ENCODE results near the gene BARX1. TPM values are rescaled to one million over a fixed set of nuclear protein-coding genes. Genes with fewer than 3 reads are reported as not detected.

The BARX1 gene
- total and polyA plus RNA-seq, 2 experiments from 2014 or later: not detected

DNA sequence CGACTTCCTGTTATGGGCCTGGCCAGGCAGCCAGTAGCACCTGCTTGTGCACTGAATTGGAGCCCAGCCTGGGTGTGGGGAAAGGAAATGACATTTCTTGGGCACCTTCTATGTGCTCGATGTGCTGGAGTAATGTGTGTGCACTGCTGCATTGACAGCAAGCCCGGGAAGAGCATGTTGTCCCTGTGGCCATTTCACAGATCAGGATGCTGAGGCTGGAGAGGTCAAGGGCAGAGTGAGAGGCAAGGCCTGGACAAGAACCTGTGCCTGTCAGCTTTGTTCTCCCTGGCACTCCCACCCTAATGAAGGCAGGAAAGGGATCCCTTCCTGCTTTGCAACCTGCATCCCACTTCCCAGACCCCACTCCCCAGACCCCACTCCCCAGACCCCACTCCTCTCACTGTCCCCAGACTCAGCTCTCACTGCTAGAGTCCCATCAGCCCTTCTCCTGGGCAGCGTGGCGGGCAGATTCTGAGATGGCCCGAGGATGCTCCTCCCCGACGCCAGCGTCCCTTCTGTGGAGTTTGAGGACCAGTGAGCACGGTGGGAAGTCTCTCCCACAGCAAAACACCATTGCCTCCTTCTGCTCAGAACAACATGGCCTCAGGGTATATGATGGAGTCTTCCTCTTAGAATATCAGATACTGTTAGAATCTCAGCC lies 49.6 kb downstream of the BARX1 start:
- Histone ChIP-seq H3K27me3 (replicated peaks; ENCODE audit: insufficient read depth) (no peaks in the 10 kb centered on the region), H4K20me1 (ENCODE audit: insufficient read depth) (no peaks in the 10 kb centered on the region), H3K9me2 (ENCODE audit: insufficient read depth) (no peaks in the 10 kb centered on the region), H3K4me2 (ENCODE audit: unreplicated experiment) (no peak overlapping the region), H3K9ac (no peak overlapping the region), H3F3A (ENCODE audit: insufficient read depth) (no peaks in the 10 kb centered on the region), H3K36me3 (ENCODE audit: low read depth) (no peaks in the 10 kb centered on the region), H3K9me3 (ENCODE audit: low read depth) (no peaks in the 10 kb centered on the region), H3K27ac (no peak overlapping the region), H3K4me3 (no peak overlapping the region), H3K4me1 (ENCODE audit: insufficient read depth) (no peaks in the 10 kb centered on the region), H3K79me2 (ENCODE audit: insufficient read depth) (no peaks in the 10 kb centered on the region), H2AFZ (no peak overlapping the region)
- in situ Hi-C loops (cut with MboI): no loop called here
- TF ChIP-seq EZH2phosphoT487 (IDR thresholded peaks at IDR 0.05; ENCODE audit: insufficient read depth, low read depth) (no peak), EZH2 (IDR thresholded peaks at IDR 0.05; ENCODE audit: insufficient read depth, poor library complexity, severe bottlenecking) (no peak)
- WGBS, 2 experiments (ENCODE audit: low coverage in 1 of 2, low lambda C conversion rate in 2 of 2, missing lambda C conversion rate in 2 of 2): 56 to 64% methylated on average over 10 of the region's 10 CpGs
- no peak for DNase-seq

DNA sequence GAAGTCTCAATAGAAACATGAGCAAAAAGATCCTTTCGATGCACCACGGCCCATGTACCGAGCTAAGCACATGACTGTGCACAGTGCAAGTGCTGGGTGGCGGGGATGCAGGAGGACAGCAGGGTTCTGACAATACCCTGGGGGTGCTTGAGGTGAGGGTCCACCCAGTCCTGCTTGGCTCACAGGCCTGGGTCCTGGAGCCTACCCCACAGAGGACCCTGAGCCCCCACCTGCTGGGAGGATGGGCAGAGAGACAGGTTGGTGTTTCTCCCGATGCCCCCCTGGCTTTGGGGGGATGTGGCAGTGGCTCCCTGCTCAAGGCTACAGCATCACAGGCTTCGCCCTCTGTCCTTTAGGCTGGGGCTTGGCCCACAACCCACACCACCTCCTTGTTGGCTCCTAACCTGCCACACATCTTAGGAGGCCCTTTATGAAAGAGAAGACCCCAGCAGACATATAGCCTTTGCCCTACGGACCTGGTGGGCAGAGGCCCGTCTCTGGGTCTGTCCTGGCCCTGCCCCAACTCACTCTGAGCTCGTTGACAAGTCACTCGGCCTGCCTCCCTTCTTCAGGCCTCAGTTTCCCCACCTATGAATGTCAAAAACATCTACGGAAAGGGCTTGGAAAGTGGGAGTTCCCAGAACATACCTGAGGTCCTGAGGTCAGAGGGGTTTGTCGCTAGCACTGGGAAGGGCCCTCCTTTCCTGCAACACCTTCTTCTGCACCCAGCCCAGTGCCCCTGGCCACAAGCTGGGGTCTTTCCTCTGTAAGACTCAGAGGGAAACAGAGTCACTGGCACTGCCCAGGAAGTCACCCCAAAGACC lies 50.3 kb downstream of the BARX1 start:
- Histone ChIP-seq H4K20me1 (ENCODE audit: insufficient read depth) (no peaks in the 10 kb centered on the region), H3F3A (ENCODE audit: insufficient read depth) (no peaks in the 10 kb centered on the region), H3K4me3 (no peak overlapping the region), H3K4me1 (ENCODE audit: insufficient read depth) (no peaks in the 10 kb centered on the region), H3K9me3 (ENCODE audit: low read depth) (no peaks in the 10 kb centered on the region), H2AFZ (no peak overlapping the region), H3K9ac (no peak overlapping the region), H3K4me2 (ENCODE audit: unreplicated experiment) (no peak overlapping the region), H3K27me3 (replicated peaks; ENCODE audit: insufficient read depth) (no peaks in the 10 kb centered on the region), H3K9me2 (ENCODE audit: insufficient read depth) (no peaks in the 10 kb centered on the region), H3K27ac (no peak overlapping the region), H3K36me3 (ENCODE audit: low read depth) (no peaks in the 10 kb centered on the region), H3K79me2 (ENCODE audit: insufficient read depth) (no peaks in the 10 kb centered on the region)
- no peak for TF ChIP-seq EZH2phosphoT487 (IDR thresholded peaks at IDR 0.05; ENCODE audit: insufficient read depth, low read depth)
- no peak for TF ChIP-seq EZH2 (IDR thresholded peaks at IDR 0.05; ENCODE audit: insufficient read depth, poor library complexity, severe bottlenecking)
- in situ Hi-C loops (cut with MboI): no loop called here
- 34 to 42% methylated on average over 12 of the region's 12 CpGs for WGBS, 2 experiments (ENCODE audit: low coverage in 1 of 2, low lambda C conversion rate in 2 of 2, missing lambda C conversion rate in 2 of 2)
- DNase-seq: no peak

DNA sequence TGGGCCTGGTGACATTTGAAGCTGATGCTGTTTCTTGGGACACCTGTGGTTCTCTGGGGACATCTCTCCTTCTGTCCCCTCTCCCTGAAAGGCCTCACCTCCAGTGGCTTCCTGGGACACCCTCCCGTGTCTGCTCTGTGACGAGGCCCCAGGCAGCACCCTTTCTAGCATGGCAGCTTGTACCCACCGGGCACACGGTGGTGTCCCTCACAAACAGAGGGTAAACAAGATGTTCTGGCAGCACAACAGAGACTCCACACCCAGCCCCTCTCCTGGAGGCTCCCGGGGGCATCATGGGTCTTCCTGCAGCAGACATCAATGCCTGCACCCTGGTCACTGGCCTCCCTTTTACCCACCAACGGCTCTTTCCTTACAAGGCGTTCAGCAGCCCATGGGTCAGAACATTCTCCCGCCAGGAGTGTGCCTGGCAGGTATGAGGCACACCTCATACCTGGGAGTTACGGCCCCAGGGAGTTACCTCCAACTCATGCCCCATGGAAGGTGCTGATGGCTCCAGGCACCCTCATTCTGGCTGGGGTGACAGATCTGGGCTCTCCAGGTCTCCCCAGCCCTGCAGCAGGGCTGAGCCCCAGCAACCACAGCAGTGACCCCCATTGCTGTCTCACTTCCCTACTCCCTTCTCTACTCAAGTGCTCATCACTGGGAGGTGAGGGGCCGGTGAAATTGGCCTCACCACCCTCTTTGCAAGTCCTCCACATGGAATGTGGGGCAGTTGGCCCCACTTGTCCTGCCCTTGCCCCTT lies 51.1 kb downstream of the BARX1 start:
- no peak overlapping the region for H3K4me3 ChIP-seq
- H4K20me1 ChIP-seq (ENCODE audit: insufficient read depth): no peaks in the 10 kb centered on the region
- H3K36me3 ChIP-seq (ENCODE audit: low read depth): no peaks in the 10 kb centered on the region
- H3K27ac ChIP-seq: no peak overlapping the region
- no peak for TF ChIP-seq EZH2phosphoT487 (IDR thresholded peaks at IDR 0.05; ENCODE audit: insufficient read depth, low read depth)
- no peak for TF ChIP-seq EZH2 (IDR thresholded peaks at IDR 0.05; ENCODE audit: insufficient read depth, poor library complexity, severe bottlenecking)
- H3K9me3 ChIP-seq (ENCODE audit: low read depth): no peaks in the 10 kb centered on the region
- H2AFZ ChIP-seq: no peak overlapping the region
- H3F3A ChIP-seq (ENCODE audit: insufficient read depth): no peaks in the 10 kb centered on the region
- 21 to 26% methylated on average over 10 of the region's 10 CpGs for WGBS, 2 experiments (ENCODE audit: low coverage in 1 of 2, low lambda C conversion rate in 2 of 2, missing lambda C conversion rate in 2 of 2)
- H3K9ac ChIP-seq: no peak overlapping the region
- DNase-seq: no peak
- H3K79me2 ChIP-seq (ENCODE audit: insufficient read depth): no peaks in the 10 kb centered on the region
- no peaks in the 10 kb centered on the region for H3K27me3 ChIP-seq (replicated peaks; ENCODE audit: insufficient read depth)
- in situ Hi-C loops (cut with MboI): no loop called here
- H3K4me1 ChIP-seq (ENCODE audit: insufficient read depth): no peaks in the 10 kb centered on the region
- no peak overlapping the region for H3K4me2 ChIP-seq (ENCODE audit: unreplicated experiment)
- H3K9me2 ChIP-seq (ENCODE audit: insufficient read depth): no peaks in the 10 kb centered on the region

DNA sequence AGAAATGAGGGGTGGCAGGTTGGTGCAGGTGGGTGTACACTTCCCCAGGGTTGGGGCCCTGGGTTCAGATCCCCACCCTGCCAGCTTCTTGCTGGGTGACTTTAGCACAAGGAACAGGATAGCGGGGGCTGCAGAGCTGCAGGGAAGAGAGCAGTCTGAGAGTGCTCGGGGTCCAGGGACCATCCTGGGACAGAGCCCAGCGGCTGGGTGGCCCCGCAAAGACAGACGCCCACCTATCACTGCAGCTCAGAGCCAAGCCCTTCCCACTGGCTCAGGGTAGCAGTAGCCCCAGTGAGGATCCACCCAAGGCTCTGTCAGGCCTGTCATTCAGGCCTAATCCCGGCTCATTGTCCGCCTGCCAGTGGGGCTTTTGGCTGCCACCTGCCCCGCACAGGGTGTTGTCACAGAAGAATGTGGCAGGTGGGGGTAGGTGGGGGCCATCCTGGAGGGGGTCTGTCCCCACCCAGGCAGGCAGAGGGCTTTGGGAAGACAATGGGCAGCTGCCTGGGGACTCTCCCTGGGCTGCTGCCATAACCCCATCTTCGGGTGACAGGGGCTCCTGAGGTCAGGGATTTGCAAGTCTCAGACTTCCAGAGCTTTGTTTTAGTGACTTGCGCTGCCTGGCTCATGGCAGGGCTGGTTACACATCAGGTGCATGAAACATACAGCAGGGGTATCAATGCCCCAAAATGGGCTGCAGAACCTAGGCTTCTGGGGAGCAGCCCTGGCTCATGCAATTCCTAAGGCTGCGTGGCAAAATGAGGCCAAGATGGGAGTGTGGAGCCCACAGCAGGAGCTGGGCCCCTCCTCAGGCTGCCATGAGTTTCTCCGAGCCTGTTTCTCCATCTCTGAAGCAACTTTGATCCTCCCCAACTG lies 52.1 kb downstream of the BARX1 start:
- H3F3A ChIP-seq (ENCODE audit: insufficient read depth): no peaks in the 10 kb centered on the region
- no peak for DNase-seq
- in situ Hi-C loops (cut with MboI): no loop called here
- no peaks in the 10 kb centered on the region for H3K9me2 ChIP-seq (ENCODE audit: insufficient read depth)
- no peak overlapping the region for H3K4me3 ChIP-seq
- no peaks in the 10 kb centered on the region for H3K27me3 ChIP-seq (replicated peaks; ENCODE audit: insufficient read depth)
- TF ChIP-seq EZH2 (IDR thresholded peaks at IDR 0.05; ENCODE audit: insufficient read depth, poor library complexity, severe bottlenecking): no peak
- TF ChIP-seq EZH2phosphoT487 (IDR thresholded peaks at IDR 0.05; ENCODE audit: insufficient read depth, low read depth): no peak
- H3K9ac ChIP-seq: no peak overlapping the region
- no peaks in the 10 kb centered on the region for H4K20me1 ChIP-seq (ENCODE audit: insufficient read depth)
- no peaks in the 10 kb centered on the region for H3K36me3 ChIP-seq (ENCODE audit: low read depth)
- H3K27ac ChIP-seq: no peak overlapping the region
- H3K79me2 ChIP-seq (ENCODE audit: insufficient read depth): no peaks in the 10 kb centered on the region
- no peaks in the 10 kb centered on the region for H3K9me3 ChIP-seq (ENCODE audit: low read depth)
- H3K4me2 ChIP-seq (ENCODE audit: unreplicated experiment): no peak overlapping the region
- 30 to 31% methylated on average over 11 to 12 of the region's 12 CpGs for WGBS, 2 experiments (ENCODE audit: low coverage in 1 of 2, low lambda C conversion rate in 2 of 2, missing lambda C conversion rate in 2 of 2)
- H2AFZ ChIP-seq: no peak overlapping the region
- H3K4me1 ChIP-seq (ENCODE audit: insufficient read depth): no peaks in the 10 kb centered on the region

All from GM23248 (cell line).